OCI-LY3 (cell line): ENCODE data around the gene RPL12.
"Not testable (repeated sequence)": the region's sequence is repeated elsewhere in the genome, so short reads cannot be mapped to it uniquely, and the experiment has no call there.

Experiments used
- CTCF ChIP-seq: fragments of 200-600, 300-600 bp; sonication (generic); IDR thresholded peaks from 2 replicates; pipeline ENCODE4 v1.5.1; 2014; ENCODE audit warnings: antibody characterized with exemption, low read length, low read depth
- EZH2phosphoT487 ChIP-seq: fragments of 200-600 bp; shearing (Covaris generic); IDR thresholded peaks from 2 replicates; pipeline ENCODE4 v1.6.1; 2018; ENCODE audit warnings: antibody characterized with exemption, mixed run types, low read depth

DNA sequence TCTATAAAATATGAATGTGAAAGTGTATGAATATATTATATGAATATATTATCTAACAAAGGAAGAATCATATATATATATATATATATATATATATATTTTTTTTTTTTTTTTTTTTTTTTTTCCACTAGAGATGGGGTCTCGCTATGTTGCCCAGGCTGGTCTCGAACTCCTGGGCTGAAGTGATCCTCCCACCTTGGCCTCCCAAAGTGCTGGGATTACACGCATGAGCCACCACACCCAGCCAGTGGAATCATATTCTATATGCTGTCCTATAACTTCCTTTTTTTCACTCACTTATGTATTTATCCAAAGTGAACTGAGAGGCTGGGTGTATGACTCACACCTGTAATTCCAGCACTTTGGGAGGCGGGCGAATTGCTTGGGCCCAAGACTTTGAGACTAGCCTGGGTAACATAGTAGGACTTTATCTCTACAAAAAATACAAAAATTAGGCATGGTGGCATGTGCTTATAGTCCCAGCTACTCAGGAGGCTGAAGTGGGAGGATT, 15.3 kb upstream of the RPL12 start:
- not testable (repeated sequence) for TF ChIP-seq CTCF, EZH2phosphoT487
